GM12801 (cell line): ENCODE measurements around the gene OR2K2.

ENCODE experiments used
- TF ChIP-seq, protein P1 (sequence below): IDR thresholded peaks from one replicate; pipeline ENCODE4 v1.5.1; 2011; ENCODE audit warnings: control low read depth; ENCODE audit not compliant: insufficient read length; ENCODE audit errors: extremely low read depth

The OR2K2 gene

GRCh38 chr9:111305914-111306313 lies 24.1 kb downstream of the OR2K2 start:
- TF ChIP-seq, protein P1, sequence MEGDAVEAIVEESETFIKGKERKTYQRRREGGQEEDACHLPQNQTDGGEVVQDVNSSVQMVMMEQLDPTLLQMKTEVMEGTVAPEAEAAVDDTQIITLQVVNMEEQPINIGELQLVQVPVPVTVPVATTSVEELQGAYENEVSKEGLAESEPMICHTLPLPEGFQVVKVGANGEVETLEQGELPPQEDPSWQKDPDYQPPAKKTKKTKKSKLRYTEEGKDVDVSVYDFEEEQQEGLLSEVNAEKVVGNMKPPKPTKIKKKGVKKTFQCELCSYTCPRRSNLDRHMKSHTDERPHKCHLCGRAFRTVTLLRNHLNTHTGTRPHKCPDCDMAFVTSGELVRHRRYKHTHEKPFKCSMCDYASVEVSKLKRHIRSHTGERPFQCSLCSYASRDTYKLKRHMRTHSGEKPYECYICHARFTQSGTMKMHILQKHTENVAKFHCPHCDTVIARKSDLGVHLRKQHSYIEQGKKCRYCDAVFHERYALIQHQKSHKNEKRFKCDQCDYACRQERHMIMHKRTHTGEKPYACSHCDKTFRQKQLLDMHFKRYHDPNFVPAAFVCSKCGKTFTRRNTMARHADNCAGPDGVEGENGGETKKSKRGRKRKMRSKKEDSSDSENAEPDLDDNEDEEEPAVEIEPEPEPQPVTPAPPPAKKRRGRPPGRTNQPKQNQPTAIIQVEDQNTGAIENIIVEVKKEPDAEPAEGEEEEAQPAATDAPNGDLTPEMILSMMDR, result no peak

DNA sequence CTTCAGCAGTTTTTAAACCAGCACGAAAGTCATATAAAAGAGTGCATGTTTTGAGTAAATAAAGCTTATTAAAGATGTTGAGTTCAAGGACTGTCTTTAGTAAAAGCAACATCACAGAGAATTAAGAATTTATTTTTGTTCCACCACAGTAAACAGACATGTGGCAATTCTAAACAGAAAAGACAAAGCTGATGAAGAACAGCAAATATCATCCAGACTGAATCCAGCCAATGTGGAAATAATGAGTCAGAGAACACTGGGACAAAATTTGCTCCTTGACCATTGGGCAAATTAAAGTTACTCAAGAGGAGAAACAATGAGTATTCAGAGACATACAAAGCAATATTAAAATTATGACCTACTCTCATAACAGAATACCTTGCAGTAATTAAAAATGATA lies 28.8 kb downstream of the OR2K2 start:
- TF ChIP-seq, protein P1, result no peak

GRCh38 chr9:111300140-111300735 lies 29.8 kb downstream of the OR2K2 start:
- TF ChIP-seq, protein P1, result no peak

GRCh38 chr9:111298731-111299598 lies 31.1 kb downstream of the OR2K2 start:
- TF ChIP-seq, protein P1, result no peak

DNA sequence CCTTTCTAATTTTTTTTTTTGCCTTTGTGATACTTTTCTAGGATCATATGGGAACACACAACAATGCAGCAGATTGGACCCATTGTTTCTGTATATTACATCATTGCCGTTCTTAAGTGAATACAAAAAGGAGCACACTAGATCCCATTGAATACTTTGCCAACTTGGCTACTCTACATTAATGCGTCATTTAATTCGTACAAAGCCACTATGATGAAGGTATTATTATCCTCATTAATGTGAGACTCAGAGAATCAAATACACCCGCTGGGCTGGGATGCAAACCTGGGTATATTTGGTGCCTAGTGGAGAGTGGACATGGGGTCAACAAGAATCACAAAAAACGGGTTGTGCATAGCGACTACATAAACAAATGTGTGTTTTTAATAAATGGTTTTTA lies 31.9 kb downstream of the OR2K2 start:
- TF ChIP-seq, protein P1, result no peak

GRCh38 chr9:111297066-111297824 lies 32.8 kb downstream of the OR2K2 start:
- TF ChIP-seq, protein P1, result no peak

DNA sequence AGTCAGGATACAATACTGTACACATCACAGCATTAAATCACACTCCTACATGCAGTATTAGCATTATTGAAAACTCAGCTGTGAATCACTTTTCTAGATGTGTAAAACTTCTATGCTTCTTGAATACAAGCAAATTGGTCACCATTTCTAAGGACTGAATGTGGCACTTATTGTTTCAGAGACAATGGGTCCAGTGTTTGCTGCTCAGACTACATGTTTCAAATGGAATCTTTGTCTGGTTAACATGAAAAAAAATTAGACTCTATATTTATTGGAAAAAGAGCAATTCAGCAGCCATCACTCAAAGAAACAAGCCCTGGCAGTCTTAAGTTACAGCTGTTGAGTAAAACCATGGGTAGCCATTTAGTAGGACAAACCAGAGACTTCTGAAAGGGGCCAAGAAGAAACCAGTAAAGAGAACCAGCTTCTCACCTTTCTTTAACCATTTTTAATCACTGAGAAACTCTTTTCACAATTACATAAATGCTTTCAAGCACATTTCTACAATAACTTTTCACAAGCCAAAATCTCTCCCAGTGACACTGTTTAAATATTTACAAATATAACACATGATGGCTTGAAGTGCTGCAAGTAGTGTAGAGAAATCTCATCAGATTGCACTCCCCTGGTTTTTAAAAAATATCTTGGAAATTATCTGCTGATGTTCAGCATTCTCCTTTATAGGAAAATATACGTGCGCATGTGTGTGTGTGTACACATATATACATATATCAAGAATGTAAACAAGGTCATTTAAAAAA lies 35.2 kb downstream of the OR2K2 start:
- TF ChIP-seq, protein P1, result no peak
